Sigmoid colon (tissue), 7 donors: ENCODE measurements around the gene SMC1B. TPM values are rescaled to one million over a fixed set of nuclear protein-coding genes. Genes with fewer than 3 reads are reported as not detected.
"Not testable (repeated sequence)": the region's sequence is repeated elsewhere in the genome, so short reads cannot be mapped to it uniquely, and the experiment has no call there.

ENCODE experiments used
- DNase-seq: peaks from one replicate; pipeline ENCODE4 v3.0.0-alpha.2; 2019
- H3K27ac ChIP-seq, 4 donors: fragments of 200-600 bp; sonication (generic); one replicate each; pipeline ENCODE4 v1.5.1; 2016 to 2019; ENCODE audit warnings: mild to moderate bottlenecking in 1 of 4
- H3K27me3 ChIP-seq, 3 donors: fragments of 200-600 bp; sonication (generic); one replicate each; pipeline ENCODE4 v1.5.1; 2019; ENCODE audit warnings: mild to moderate bottlenecking in 1 of 3
- H3K36me3 ChIP-seq, 4 donors: fragments of 200-600 bp; sonication (generic); one replicate each; pipeline ENCODE4 v1.5.1; 2016 to 2019
- H3K4me1 ChIP-seq, 4 donors: fragments of 200-600 bp; sonication (generic); one replicate each; pipeline ENCODE4 v1.5.1; 2017 to 2019
- H3K4me3 ChIP-seq, 4 donors: fragments of 200-600 bp; sonication (generic); one replicate each; pipeline ENCODE4 v1.5.1; 2017 to 2019; ENCODE audit warnings: mild to moderate bottlenecking in 2 of 4, moderate library complexity in 1 of 4
- H3K9me3 ChIP-seq, 4 donors: fragments of 200-600 bp in 3 of 4; sonication (generic) in 3 of 4; one replicate each; pipeline versions ENCODE4 v1.5.1 to v1.6.1; 2013 to 2019
- EP300 ChIP-seq, 4 donors: sonication (generic); formaldehyde crosslinking; IDR thresholded peaks; one replicate each; pipeline ENCODE4 v1.6.1; 2017; ENCODE audit warnings: antibody characterized with exemption in 4 of 4
- POLR2A ChIP-seq, 2 donors: fragments of 450-650 bp; IDR thresholded peaks; one replicate each; pipeline ENCODE4 v1.6.1; 2016; ENCODE audit warnings: antibody characterized with exemption in 2 of 2, mild to moderate bottlenecking in 2 of 2, moderate library complexity in 2 of 2
- POLR2AphosphoS5 ChIP-seq, 4 donors: sonication (generic); formaldehyde crosslinking; IDR thresholded peaks; one replicate each; pipeline ENCODE4 v1.6.1; 2017; ENCODE audit warnings: antibody characterized with exemption in 4 of 4
- WGBS, 2 donors: extraction: QIAGEN DNeasy Blood & Tissue Kit; methylation state at CpG; one replicate each; pipeline ENCODE4 v1.1.7; 2013; 5-methylcytosine and 5-hydroxymethylcytosine counted together
- intact Hi-C: fragments of 100-400 bp; cut with DNase I; formaldehyde crosslinking; loops from one replicate; pipeline ENCODE4 v1.15.1; 2023
- polyA plus RNA-seq, 3 donors: library from polyadenylated mRNA; stranded (reverse); fragments of 200-250 nt; gene quantifications; one replicate each; pipeline ENCODE4 v1.2.3, GENCODE V29; 2013
- total RNA-seq, 4 donors: library from RNA; depleted of rRNA; stranded (reverse); fragments of >200 nt; gene quantifications; one replicate each; pipeline ENCODE4 v1.1.0, GENCODE V29; 2016
- TF ChIP-seq, protein P1 (sequence below), 4 experiments: fragments of 450-650 bp in 3 of 4; fragments of 200-600 bp in 1 of 4; IDR thresholded peaks; one replicate each; pipeline ENCODE4 v1.5.1; 2016 to 2019; ENCODE audit warnings: antibody characterized with exemption in 4 of 4, mild to moderate bottlenecking in 3 of 4, moderate library complexity in 2 of 4
- donor health status: healthy with polysubstance abuse.
- donor health status: Bipolar disorder and iron deficiency.
- donor health status: healthy.

The SMC1B gene
- total and polyA plus RNA-seq, 7 donors = 0.07 TPM; not detected in 6

DNA sequence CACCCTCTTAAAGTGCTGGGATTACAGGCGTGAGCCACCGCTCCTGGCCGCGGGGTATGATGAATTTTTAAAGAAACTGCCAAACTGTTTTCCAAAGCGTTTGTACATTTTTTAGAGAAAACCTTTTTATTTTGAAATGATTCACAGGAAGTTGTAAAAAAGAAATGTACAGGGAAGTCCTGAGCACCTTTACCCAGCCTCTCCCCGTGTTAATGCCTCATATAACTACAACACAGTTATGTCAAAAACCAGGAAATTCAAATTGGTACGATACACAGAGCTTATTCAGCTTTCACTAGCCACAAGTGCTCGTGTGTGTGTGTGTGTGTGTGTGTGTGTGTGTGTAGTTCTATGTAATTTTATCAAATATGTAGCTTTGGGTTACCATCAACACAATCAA lies 110.6 kb downstream of the SMC1B start:
- H3K27ac ChIP-seq = no peak overlapping the region
- H3K27me3 ChIP-seq = no peaks in the 10 kb centered on the region
- H3K36me3 ChIP-seq = no peaks in the 10 kb centered on the region
- no peak overlapping the region for H3K4me3 ChIP-seq
- intact Hi-C loops = no loop called here
- H3K4me1 ChIP-seq = no peaks in the 10 kb centered on the region
- H3K9me3 ChIP-seq = no peaks in the 10 kb centered on the region
- 20 to 56% methylated on average over 8 of the region's 8 CpGs for WGBS, 2 donors
- no peak for DNase-seq
- TF ChIP-seq, protein P1, sequence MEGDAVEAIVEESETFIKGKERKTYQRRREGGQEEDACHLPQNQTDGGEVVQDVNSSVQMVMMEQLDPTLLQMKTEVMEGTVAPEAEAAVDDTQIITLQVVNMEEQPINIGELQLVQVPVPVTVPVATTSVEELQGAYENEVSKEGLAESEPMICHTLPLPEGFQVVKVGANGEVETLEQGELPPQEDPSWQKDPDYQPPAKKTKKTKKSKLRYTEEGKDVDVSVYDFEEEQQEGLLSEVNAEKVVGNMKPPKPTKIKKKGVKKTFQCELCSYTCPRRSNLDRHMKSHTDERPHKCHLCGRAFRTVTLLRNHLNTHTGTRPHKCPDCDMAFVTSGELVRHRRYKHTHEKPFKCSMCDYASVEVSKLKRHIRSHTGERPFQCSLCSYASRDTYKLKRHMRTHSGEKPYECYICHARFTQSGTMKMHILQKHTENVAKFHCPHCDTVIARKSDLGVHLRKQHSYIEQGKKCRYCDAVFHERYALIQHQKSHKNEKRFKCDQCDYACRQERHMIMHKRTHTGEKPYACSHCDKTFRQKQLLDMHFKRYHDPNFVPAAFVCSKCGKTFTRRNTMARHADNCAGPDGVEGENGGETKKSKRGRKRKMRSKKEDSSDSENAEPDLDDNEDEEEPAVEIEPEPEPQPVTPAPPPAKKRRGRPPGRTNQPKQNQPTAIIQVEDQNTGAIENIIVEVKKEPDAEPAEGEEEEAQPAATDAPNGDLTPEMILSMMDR (IDR thresholded peaks at IDR 0.05) = no peak

DNA sequence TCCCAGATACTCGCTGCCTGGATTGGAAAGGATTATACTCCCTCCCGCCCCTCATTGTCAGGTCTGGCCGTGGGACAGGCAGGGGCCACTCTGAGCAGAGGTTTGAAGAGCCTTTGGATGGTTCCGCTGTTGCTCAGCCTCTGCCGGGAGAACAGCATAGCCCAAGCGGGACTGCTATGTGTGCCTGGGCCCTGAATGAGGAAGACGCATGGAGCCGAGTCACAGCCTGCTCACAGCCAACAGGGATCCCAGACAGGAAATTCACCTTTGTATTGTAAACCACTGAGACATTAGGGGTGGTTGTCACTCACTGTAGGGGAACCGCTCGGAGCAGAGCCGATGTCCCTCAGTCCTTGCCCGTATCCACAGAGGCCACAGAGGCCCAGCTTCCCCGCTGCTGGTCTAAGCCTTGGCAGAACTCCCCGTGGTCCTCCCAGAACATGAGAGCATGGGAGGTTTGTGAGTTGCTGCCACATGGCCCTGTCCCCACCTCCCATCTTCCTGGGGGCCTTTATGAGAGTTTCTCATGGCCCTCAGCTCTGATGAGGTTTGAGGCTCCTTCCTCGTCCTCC lies 114.4 kb downstream of the SMC1B start:
- WGBS, 2 donors = 83 to 88% methylated on average over 15 of the region's 15 CpGs
- intact Hi-C loops = no loop called here
- no peak overlapping the region for H3K27ac ChIP-seq

DNA sequence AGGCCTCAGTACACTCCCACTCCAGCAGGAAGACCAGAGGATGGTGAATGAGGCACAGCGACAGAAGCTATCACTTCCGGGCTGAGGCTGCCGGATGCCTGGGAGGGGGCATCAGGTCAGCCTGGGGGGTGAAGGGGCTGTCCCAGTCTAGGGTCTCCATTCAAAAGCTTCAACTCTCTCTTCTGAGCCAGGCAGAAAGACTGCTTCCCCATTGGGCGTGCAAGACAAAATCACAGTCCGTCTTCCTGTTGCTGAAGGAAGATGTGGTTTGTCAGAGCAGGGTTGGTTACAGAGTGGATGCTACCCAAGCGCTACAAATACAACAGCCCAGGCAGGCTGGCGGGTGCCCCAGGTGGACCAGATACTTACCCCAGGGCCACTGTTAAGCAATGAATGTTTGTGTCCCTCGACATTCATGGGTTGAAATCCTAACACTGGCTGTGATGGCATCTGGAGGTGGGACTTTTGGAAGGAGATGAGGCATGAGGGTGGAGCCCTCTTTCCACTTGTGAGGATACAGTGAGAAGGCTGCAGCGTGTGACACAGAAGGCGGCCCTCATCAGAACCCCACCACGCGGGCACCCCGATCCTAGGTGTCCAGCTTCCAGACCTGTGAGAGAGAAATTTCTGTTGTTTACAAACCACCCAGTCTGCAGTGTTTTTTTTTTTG lies 116.6 kb downstream of the SMC1B start:
- Histone ChIP-seq H3K4me1 (no peaks in the 10 kb centered on the region), H3K27me3 (no peaks in the 10 kb centered on the region), H3K27ac (no peak overlapping the region), H3K36me3 (no peaks in the 10 kb centered on the region), H3K4me3 (no peak overlapping the region), H3K9me3 (no peaks in the 10 kb centered on the region)
- DNase-seq = no peak
- intact Hi-C loops = no loop called here
- TF ChIP-seq, protein P1 (IDR thresholded peaks at IDR 0.05) = no peak
- TF ChIP-seq POLR2AphosphoS5 (IDR thresholded peaks at IDR 0.05) = no peak
- no peak for TF ChIP-seq EP300 (IDR thresholded peaks at IDR 0.05)
- TF ChIP-seq POLR2A (IDR thresholded peaks at IDR 0.05) = no peak
- 67 to 86% methylated on average over 13 of the region's 13 CpGs for WGBS, 2 donors

More for the DNA sequence above, 114.4 kb downstream of the SMC1B start:
- TF ChIP-seq POLR2AphosphoS5 (IDR thresholded peaks at IDR 0.05) = no peak
- no peak for TF ChIP-seq POLR2A (IDR thresholded peaks at IDR 0.05)
- TF ChIP-seq EP300 (IDR thresholded peaks at IDR 0.05) = no peak
- TF ChIP-seq, protein P1 (IDR thresholded peaks at IDR 0.05) = no peak
- H3K4me1 ChIP-seq = no peaks in the 10 kb centered on the region
- H3K9me3 ChIP-seq = no peaks in the 10 kb centered on the region
- DNase-seq = no peak
- no peaks in the 10 kb centered on the region for H3K27me3 ChIP-seq
- no peaks in the 10 kb centered on the region for H3K36me3 ChIP-seq
- no peak overlapping the region for H3K4me3 ChIP-seq

DNA sequence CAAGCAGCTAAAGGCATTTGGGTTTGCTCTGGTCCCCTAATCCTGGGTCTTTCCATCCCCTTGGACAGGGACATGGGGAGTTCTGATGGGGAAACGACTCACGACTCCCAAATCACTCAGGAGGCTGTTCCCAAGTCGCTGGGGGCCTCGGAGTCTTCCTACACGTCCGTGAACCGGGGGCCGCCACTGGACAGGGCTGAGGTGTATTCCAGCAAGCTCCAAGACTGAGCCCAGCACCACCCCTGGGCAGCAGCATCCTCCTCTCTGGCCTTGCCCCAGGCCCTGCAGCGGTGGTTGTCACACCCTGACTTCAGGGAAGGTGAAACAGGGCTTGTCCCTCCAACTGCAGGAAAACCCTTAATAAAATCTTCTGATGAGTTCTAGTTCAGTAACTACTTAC lies 117.9 kb downstream of the SMC1B start:
- no peak for DNase-seq
- no peak for TF ChIP-seq EP300 (IDR thresholded peaks at IDR 0.05)
- TF ChIP-seq POLR2AphosphoS5 (IDR thresholded peaks at IDR 0.05) = no peak
- no peak for TF ChIP-seq POLR2A (IDR thresholded peaks at IDR 0.05)
- TF ChIP-seq, protein P1 (IDR thresholded peaks at IDR 0.05) = no peak
- Histone ChIP-seq H3K27ac (no peak overlapping the region), H3K36me3 (no peaks in the 10 kb centered on the region), H3K27me3 (peaks cover 0 to under 1% (median 0%) of the 10 kb centered on the region in 3 donors), H3K4me3 (no peak overlapping the region), H3K9me3 (no peaks in the 10 kb centered on the region), H3K4me1 (no peaks in the 10 kb centered on the region)
- intact Hi-C loops = no loop called here
- WGBS, 2 donors = 83 to 90% methylated on average over 9 of the region's 9 CpGs

DNA sequence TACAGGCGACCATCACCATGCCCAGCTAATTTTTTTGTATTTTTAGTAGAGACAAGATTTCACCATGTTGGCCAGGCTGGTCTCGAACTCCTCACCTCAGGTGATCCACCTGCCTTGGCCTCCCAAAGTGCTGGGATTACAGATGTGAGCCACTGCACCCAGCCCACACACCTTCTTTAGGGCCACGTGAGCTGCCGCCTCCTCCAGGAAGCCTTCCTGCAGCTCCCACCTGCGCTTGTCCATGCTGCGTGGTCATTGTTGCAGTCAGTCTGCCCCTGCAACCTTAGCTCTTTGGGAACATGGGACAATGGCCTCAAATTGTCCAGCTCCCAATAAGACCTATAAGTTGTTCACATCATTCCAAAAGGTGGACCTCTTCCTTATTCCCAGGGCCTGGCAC lies 118.4 kb downstream of the SMC1B start:
- intact Hi-C loops, H3K4me3 ChIP-seq, H3K27me3 ChIP-seq, H3K4me1 ChIP-seq, H3K27ac ChIP-seq, H3K36me3 ChIP-seq, H3K9me3 ChIP-seq, DNase-seq: not testable (repeated sequence)
- 94 to 95% methylated on average over 6 of the region's 6 CpGs for WGBS, 2 donors

Other genes starting within 250 kb of the SMC1B start
- gene NUP50, start 249.7 kb downstream of the SMC1B start, total RNA-seq = 10 to 100 TPM; 23.2 to 28.5 (median 26.8) TPM
- 10 to 100 TPM; 10.8 to 27.8 (median 22.2) TPM for gene NUP50, start 249.7 kb downstream of the SMC1B start, polyA plus RNA-seq
- gene KIAA0930, start 172.7 kb downstream of the SMC1B start, total RNA-seq = 10 to 100 TPM; 25.7 to 56.5 (median 30.7) TPM
- 10 to 100 TPM; 14.4 to 34.1 (median 26.4) TPM for gene KIAA0930, start 172.7 kb downstream of the SMC1B start, polyA plus RNA-seq
- not detected for gene UPK3A, start 128.7 kb downstream of the SMC1B start, total RNA-seq
- gene UPK3A, start 128.7 kb downstream of the SMC1B start, polyA plus RNA-seq = under 1 TPM in 1 of 3 donors, not detected in 2; 0.98 TPM
- 100 to 1,000 TPM in 1 of 4 donors, 10 to 100 TPM in 3; 12.8 to 126 (median 38.8) TPM for gene FAM118A, start 103.7 kb downstream of the SMC1B start, total RNA-seq
- gene FAM118A, start 103.7 kb downstream of the SMC1B start, polyA plus RNA-seq = 10 to 100 TPM in 2 of 3 donors, 1 to 10 TPM in 1; 7.2 to 43.5 (median 12.5) TPM
- gene RIBC2, start 94 bp upstream of the SMC1B start, total RNA-seq = not detected
- gene RIBC2, start 94 bp upstream of the SMC1B start, polyA plus RNA-seq = 1 to 10 TPM in 1 of 3 donors, not detected in 2; 1.5 TPM
- gene FBLN1, start 89.3 kb upstream of the SMC1B start, total RNA-seq = 100 to 1,000 TPM; 123 to 230 (median 205) TPM
- 10 to 100 TPM in 2 of 3 donors, 1 to 10 TPM in 1; 9.0 to 43.6 (median 33.0) TPM for gene FBLN1, start 89.3 kb upstream of the SMC1B start, polyA plus RNA-seq